22Rv1 (cell line): ENCODE measurements around the gene PEX11B.

Source experiments
- CTCF ChIP-seq: fragments of 450-650 bp; IDR thresholded peaks from 2 replicates; pipeline ENCODE4 v1.5.1; 2017; ENCODE audit warnings: mild to moderate bottlenecking
- ZFX ChIP-seq: fragments of 450-650 bp; IDR thresholded peaks from 2 replicates; pipeline ENCODE4 v1.6.1; 2017; ENCODE audit warnings: antibody characterized with exemption, borderline replicate concordance

- TF ChIP-seq CTCF (no peak), ZFX (no peak)
Measured at GRCh38 chr1:145918144-145918991, at the start of gene PEX11B.
